ENCODE results near the gene FRS2.

Gene FRS2

DNA sequence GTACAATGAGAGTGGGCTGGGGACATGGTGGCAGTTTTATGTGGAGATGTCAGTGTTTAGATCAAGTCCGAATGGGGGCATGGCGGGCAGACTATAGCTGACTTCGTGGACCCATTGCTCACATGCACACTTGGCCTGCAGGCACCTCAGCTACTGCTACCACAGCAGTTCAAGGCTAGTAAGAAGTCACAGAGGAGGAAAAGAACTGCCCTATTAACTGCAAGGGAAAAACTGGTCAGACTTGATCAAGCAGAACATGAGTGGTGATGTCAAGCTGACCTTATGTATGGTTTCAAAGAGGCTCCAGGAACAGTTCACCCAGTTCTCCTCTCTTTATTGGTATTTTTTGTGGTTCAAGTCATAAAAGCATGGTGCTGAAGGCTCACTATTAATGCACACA lies 30.2 kb upstream of the FRS2 start:
- no peak for DNase-seq (ENCODE audit: low read depth in 1 of 2, low spot score in 1 of 2)
- TF ChIP-seq GABPA (IDR thresholded peaks at IDR 0.05; ENCODE audit: low read depth) (no peak), POLR2AphosphoS5 (IDR thresholded peaks at IDR 0.05; ENCODE audit: low read depth) (no peak), SPI1 (IDR thresholded peaks at IDR 0.05; ENCODE audit: borderline replicate concordance, low read depth) (no peak)
- TF ChIP-seq, protein P1, sequence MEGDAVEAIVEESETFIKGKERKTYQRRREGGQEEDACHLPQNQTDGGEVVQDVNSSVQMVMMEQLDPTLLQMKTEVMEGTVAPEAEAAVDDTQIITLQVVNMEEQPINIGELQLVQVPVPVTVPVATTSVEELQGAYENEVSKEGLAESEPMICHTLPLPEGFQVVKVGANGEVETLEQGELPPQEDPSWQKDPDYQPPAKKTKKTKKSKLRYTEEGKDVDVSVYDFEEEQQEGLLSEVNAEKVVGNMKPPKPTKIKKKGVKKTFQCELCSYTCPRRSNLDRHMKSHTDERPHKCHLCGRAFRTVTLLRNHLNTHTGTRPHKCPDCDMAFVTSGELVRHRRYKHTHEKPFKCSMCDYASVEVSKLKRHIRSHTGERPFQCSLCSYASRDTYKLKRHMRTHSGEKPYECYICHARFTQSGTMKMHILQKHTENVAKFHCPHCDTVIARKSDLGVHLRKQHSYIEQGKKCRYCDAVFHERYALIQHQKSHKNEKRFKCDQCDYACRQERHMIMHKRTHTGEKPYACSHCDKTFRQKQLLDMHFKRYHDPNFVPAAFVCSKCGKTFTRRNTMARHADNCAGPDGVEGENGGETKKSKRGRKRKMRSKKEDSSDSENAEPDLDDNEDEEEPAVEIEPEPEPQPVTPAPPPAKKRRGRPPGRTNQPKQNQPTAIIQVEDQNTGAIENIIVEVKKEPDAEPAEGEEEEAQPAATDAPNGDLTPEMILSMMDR (IDR thresholded peaks at IDR 0.05; ENCODE audit: insufficient read depth, low read length), result no peak
- TF ChIP-seq, protein P2, sequence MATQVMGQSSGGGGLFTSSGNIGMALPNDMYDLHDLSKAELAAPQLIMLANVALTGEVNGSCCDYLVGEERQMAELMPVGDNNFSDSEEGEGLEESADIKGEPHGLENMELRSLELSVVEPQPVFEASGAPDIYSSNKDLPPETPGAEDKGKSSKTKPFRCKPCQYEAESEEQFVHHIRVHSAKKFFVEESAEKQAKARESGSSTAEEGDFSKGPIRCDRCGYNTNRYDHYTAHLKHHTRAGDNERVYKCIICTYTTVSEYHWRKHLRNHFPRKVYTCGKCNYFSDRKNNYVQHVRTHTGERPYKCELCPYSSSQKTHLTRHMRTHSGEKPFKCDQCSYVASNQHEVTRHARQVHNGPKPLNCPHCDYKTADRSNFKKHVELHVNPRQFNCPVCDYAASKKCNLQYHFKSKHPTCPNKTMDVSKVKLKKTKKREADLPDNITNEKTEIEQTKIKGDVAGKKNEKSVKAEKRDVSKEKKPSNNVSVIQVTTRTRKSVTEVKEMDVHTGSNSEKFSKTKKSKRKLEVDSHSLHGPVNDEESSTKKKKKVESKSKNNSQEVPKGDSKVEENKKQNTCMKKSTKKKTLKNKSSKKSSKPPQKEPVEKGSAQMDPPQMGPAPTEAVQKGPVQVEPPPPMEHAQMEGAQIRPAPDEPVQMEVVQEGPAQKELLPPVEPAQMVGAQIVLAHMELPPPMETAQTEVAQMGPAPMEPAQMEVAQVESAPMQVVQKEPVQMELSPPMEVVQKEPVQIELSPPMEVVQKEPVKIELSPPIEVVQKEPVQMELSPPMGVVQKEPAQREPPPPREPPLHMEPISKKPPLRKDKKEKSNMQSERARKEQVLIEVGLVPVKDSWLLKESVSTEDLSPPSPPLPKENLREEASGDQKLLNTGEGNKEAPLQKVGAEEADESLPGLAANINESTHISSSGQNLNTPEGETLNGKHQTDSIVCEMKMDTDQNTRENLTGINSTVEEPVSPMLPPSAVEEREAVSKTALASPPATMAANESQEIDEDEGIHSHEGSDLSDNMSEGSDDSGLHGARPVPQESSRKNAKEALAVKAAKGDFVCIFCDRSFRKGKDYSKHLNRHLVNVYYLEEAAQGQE (IDR thresholded peaks at IDR 0.05; ENCODE audit: insufficient replicate concordance, low read depth), result no peak
- Histone ChIP-seq H3K27me3 (ENCODE audit: insufficient read depth, poor library complexity, severe bottlenecking) (no peaks in the 10 kb centered on the region), H3K27ac (replicated peaks) (no peak overlapping the region), H3K4me3 (replicated peaks; ENCODE audit: insufficient read depth, low read length) (no peak overlapping the region)

DNA sequence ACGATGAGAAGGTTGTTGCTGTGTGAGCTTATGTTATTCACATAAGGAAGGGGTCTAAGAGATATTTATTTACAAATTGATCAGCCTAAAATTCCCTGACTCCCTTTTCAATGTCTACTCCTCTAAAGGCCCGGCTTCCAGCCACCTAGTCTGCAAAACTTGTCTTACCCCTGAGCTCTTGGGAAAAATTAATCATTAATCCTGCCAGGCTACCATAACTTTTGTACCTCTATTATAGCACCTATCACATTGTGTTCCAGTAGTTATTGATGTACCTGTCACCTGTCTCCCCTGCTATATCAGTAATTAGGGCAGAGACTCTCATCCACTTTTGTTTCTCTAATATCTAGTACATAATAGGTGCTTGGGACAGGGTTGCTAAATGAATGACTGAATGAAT lies 29.3 kb upstream of the FRS2 start:
- Histone ChIP-seq H3K4me3 (replicated peaks; ENCODE audit: insufficient read depth, low read length) (no peak overlapping the region), H3K27me3 (ENCODE audit: insufficient read depth, poor library complexity, severe bottlenecking) (no peaks in the 10 kb centered on the region), H3K27ac (replicated peaks) (no peak overlapping the region)
- TF ChIP-seq, protein P2 (IDR thresholded peaks at IDR 0.05; ENCODE audit: insufficient replicate concordance, low read depth), result no peak
- TF ChIP-seq POLR2AphosphoS5 (IDR thresholded peaks at IDR 0.05; ENCODE audit: low read depth) (no peak), SPI1 (IDR thresholded peaks at IDR 0.05; ENCODE audit: borderline replicate concordance, low read depth) (no peak), GABPA (IDR thresholded peaks at IDR 0.05; ENCODE audit: low read depth) (no peak)
- TF ChIP-seq, protein P1 (IDR thresholded peaks at IDR 0.05; ENCODE audit: insufficient read depth, low read length), result no peak
- DNase-seq (ENCODE audit: low read depth in 1 of 2, low spot score in 1 of 2), result no peak

DNA sequence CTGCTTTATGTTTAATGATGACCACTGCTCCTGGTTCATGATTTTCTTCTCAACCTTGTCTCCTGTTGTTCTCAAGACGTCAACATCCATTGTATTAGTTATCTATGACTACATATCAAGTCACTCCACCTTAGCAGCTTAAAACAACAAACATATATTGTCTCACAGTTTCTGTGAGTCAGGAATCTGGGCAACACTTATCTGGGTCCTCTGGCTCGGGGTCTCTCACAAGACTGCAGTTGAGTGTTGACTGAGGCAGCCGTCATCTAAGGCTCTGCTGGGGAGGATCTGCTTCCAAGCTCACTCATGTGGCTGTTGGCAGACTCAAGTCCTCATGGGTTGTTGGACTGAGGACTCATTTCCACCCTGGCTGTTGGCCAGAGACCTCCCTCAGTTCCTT lies 27.3 kb upstream of the FRS2 start:
- Histone ChIP-seq H3K27ac (replicated peaks) (no peak overlapping the region), H3K27me3 (ENCODE audit: insufficient read depth, poor library complexity, severe bottlenecking) (no peaks in the 10 kb centered on the region), H3K4me3 (replicated peaks; ENCODE audit: insufficient read depth, low read length) (no peak overlapping the region)
- DNase-seq (ENCODE audit: low read depth in 1 of 2, low spot score in 1 of 2), result no peak
- TF ChIP-seq, protein P2 (IDR thresholded peaks at IDR 0.05; ENCODE audit: insufficient replicate concordance, low read depth), result no peak

DNA sequence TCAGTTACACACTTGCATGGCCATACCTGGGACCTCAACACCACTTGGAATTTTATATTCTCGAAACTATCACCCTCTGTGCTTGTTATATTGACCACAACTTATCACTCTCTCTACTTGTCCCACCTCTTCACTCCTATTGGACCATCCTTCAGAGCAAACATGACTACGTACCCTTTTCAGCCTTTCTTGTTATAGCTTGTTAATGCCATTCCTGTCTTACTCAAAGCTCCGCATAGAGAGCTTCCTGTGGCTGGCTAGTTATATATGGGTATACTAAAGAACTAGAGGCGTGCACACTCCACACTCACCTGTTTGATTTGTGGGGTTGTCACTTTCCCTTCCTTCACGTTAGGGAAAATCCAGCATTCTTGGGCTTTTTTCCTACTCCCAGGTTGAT lies 26.3 kb upstream of the FRS2 start:
- DNase-seq (ENCODE audit: low read depth in 1 of 2, low spot score in 1 of 2), result no peak
- TF ChIP-seq, protein P2 (IDR thresholded peaks at IDR 0.05; ENCODE audit: insufficient replicate concordance, low read depth), result no peak
- TF ChIP-seq SPI1 (IDR thresholded peaks at IDR 0.05; ENCODE audit: borderline replicate concordance, low read depth), result no peak
- TF ChIP-seq, protein P1 (IDR thresholded peaks at IDR 0.05; ENCODE audit: insufficient read depth, low read length), result no peak
- no peak for TF ChIP-seq POLR2AphosphoS5 (IDR thresholded peaks at IDR 0.05; ENCODE audit: low read depth)
- TF ChIP-seq GABPA (IDR thresholded peaks at IDR 0.05; ENCODE audit: low read depth), result no peak
- no peak overlapping the region for H3K4me3 ChIP-seq (replicated peaks; ENCODE audit: insufficient read depth, low read length)
- no peaks in the 10 kb centered on the region for H3K27me3 ChIP-seq (ENCODE audit: insufficient read depth, poor library complexity, severe bottlenecking)
- no peak overlapping the region for H3K27ac ChIP-seq (replicated peaks)
